Right cardiac atrium (tissue), 5 donors: ENCODE measurements around the gene CDH22. TPM values are rescaled to one million over a fixed set of nuclear protein-coding genes. Genes with fewer than 3 reads are reported as not detected.

Source experiments
- ATAC-seq, 2 donors: fragments of 200-7000 bp; cut with Tn5 transposase; one replicate each; pipeline versions ENCODE4 v1.8.0 to v1.9.1; 2020; ENCODE audit warnings: moderate library complexity in 2 of 2, mild to moderate bottlenecking in 1 of 2
- DNase-seq, 3 donors: peaks; one replicate each; pipeline ENCODE4 v3.0.0-alpha.2; 2020
- H3K27ac ChIP-seq: one replicate; pipeline ENCODE4 v1.5.1; 2013; ENCODE audit warnings: mild to moderate bottlenecking, low read length, control low read depth, moderate library complexity
- H3K27me3 ChIP-seq: one replicate; pipeline ENCODE4 v1.6.1; 2013; ENCODE audit not compliant: control insufficient read depth, insufficient read depth
- H3K4me1 ChIP-seq: one replicate; pipeline ENCODE4 v1.6.1; 2013; ENCODE audit warnings: low read length; ENCODE audit not compliant: control insufficient read depth, insufficient read depth
- H3K4me3 ChIP-seq: one replicate; pipeline ENCODE4 v1.5.1; 2013; ENCODE audit warnings: low read length, control low read depth
- H3K9me3 ChIP-seq: one replicate; pipeline ENCODE4 v1.6.1; 2013; ENCODE audit warnings: low read length; ENCODE audit not compliant: control insufficient read depth
- WGBS: extraction: QIAGEN DNeasy Blood & Tissue Kit; methylation state at CpG from one replicate; pipeline ENCODE4 v1.1.7; 2013; 5-methylcytosine and 5-hydroxymethylcytosine counted together
- intact Hi-C, 4 donors: fragments of 100-400 bp; cut with DNase I; formaldehyde crosslinking; loops; one replicate each; pipeline versions ENCODE4 v1.11.0 to v1.14.0; 2022 to 2023
- polyA plus RNA-seq: library from polyadenylated mRNA; stranded (reverse); fragments of 200-250 nt; gene quantifications from one replicate; pipeline ENCODE4 v1.2.3, GENCODE V29; 2013
- total RNA-seq, 4 donors: library from RNA; stranded (reverse); fragmentation: NEBNext Ultra II Directional; extraction: Animal tissue kit (Norgen Biotek cat#: 25700); gene quantifications; one replicate each; pipeline ENCODE4 v1.2.1, GENCODE V29; 2021
- donor health status: healthy with polysubstance abuse.
- donor health status: DM: no; HTN: yes; CAD: no.
- donor health status: DM: no; HTN: no; CAD: no.
- donor health status: DM: no; HTN: yes; CAD: no; lungs with severe emphysema.
- donor health status: DM: yes; HTN: yes; CAD: no.

CDH22 gene
- total and polyA plus RNA-seq, 5 donors = 1.6 to 7.0 (median 4.0) TPM

- intact Hi-C loops = no loop called here
- no peak overlapping the region for H3K4me3 ChIP-seq
- 54% methylated on average over 12 of the region's 12 CpGs for WGBS
- no peak for DNase-seq
- no peak for ATAC-seq
- no peaks in the 10 kb centered on the region for H3K4me1 ChIP-seq
- H3K27me3 ChIP-seq = no peaks in the 10 kb centered on the region
- H3K27ac ChIP-seq = no peak overlapping the region
- H3K9me3 ChIP-seq = no peaks in the 10 kb centered on the region
These were observed 11.6 kb downstream of the CDH22 start for GRCh38 chr20:46296526-46297250.

GRCh38 chr20:46293084-46293483 is 15.2 kb downstream of the CDH22 start:
- H3K4me1 ChIP-seq = no peaks in the 10 kb centered on the region
- DNase-seq (no peak), ATAC-seq (no peak)
- no peaks in the 10 kb centered on the region for H3K9me3 ChIP-seq
- H3K4me3 ChIP-seq = no peak overlapping the region
- no peak overlapping the region for H3K27ac ChIP-seq
- no peaks in the 10 kb centered on the region for H3K27me3 ChIP-seq
- 20% methylated on average over 3 of the region's 3 CpGs for WGBS
- intact Hi-C loops = no loop called here

GRCh38 chr20:46291401-46291800 is 16.9 kb downstream of the CDH22 start:
- Histone ChIP-seq H3K27me3 (no peaks in the 10 kb centered on the region), H3K9me3 (no peaks in the 10 kb centered on the region)

GRCh38 chr20:46289432-46289831 is 18.9 kb downstream of the CDH22 start:
- intact Hi-C loops = no loop called here
- H3K9me3 ChIP-seq = no peaks in the 10 kb centered on the region
- DNase-seq = no peak
- H3K27ac ChIP-seq = no peak overlapping the region
- no peaks in the 10 kb centered on the region for H3K27me3 ChIP-seq
- no peaks in the 10 kb centered on the region for H3K4me1 ChIP-seq
- WGBS = 54% methylated on average over 5 of the region's 5 CpGs
- ATAC-seq = no peak
- H3K4me3 ChIP-seq = no peak overlapping the region

More at GRCh38 chr20:46291401-46291800, 16.9 kb downstream of the CDH22 start:
- H3K4me1 ChIP-seq = no peaks in the 10 kb centered on the region
- H3K27ac ChIP-seq = no peak overlapping the region
- ATAC-seq (no peak), DNase-seq (no peak)
- 35% methylated on average over 8 of the region's 8 CpGs for WGBS
- H3K4me3 ChIP-seq = no peak overlapping the region
- intact Hi-C loops = no loop called here

- DNase-seq = no peak
- Histone ChIP-seq H3K27me3 (no peaks in the 10 kb centered on the region), H3K4me1 (no peaks in the 10 kb centered on the region), H3K27ac (no peak overlapping the region), H3K9me3 (no peaks in the 10 kb centered on the region), H3K4me3 (no peak overlapping the region)
- ATAC-seq = no peak
- intact Hi-C loops = no loop called here
- 77% methylated on average over 7 of the region's 7 CpGs for WGBS
These were observed 21.3 kb downstream of the CDH22 start for GRCh38 chr20:46286977-46287376.

- no peaks in the 10 kb centered on the region for H3K27me3 ChIP-seq
- no peaks in the 10 kb centered on the region for H3K9me3 ChIP-seq
- H3K4me1 ChIP-seq = no peaks in the 10 kb centered on the region
- H3K4me3 ChIP-seq = no peak overlapping the region
- DNase-seq (no peak), ATAC-seq (no peak)
- intact Hi-C loops = no loop called here
- WGBS = 57% methylated on average over 13 of the region's 13 CpGs
- no peak overlapping the region for H3K27ac ChIP-seq
These were observed 21.9 kb downstream of the CDH22 start for GRCh38 chr20:46286382-46286781.

GRCh38 chr20:46285740-46286139 is 22.6 kb downstream of the CDH22 start:
- no peak overlapping the region for H3K4me3 ChIP-seq
- 69% methylated on average over 3 of the region's 3 CpGs for WGBS
- ATAC-seq (no peak), DNase-seq (no peak)
- intact Hi-C loops = no loop called here
- no peaks in the 10 kb centered on the region for H3K27me3 ChIP-seq
- H3K4me1 ChIP-seq = no peaks in the 10 kb centered on the region
- H3K27ac ChIP-seq = no peak overlapping the region
- no peaks in the 10 kb centered on the region for H3K9me3 ChIP-seq

GRCh38 chr20:46285072-46285471 is 23.2 kb downstream of the CDH22 start:
- ATAC-seq (no peak), DNase-seq (no peak)
- Histone ChIP-seq H3K27ac (no peak overlapping the region), H3K9me3 (no peaks in the 10 kb centered on the region), H3K4me1 (no peaks in the 10 kb centered on the region), H3K27me3 (no peaks in the 10 kb centered on the region), H3K4me3 (no peak overlapping the region)
- intact Hi-C loops = no loop called here
- 59% methylated on average over 8 of the region's 8 CpGs for whole genome bisulfite sequencing

GRCh38 chr20:46284040-46284427 is 24.3 kb downstream of the CDH22 start:
- WGBS = 41% methylated on average over 7 of the region's 7 CpGs
- no peaks in the 10 kb centered on the region for H3K4me1 ChIP-seq
- no peaks in the 10 kb centered on the region for H3K27me3 ChIP-seq

GRCh38 chr20:46283426-46284039 is 24.8 kb downstream of the CDH22 start:
- Histone ChIP-seq H3K27ac (no peak overlapping the region), H3K4me3 (no peak overlapping the region), H3K9me3 (no peaks in the 10 kb centered on the region), H3K4me1 (no peaks in the 10 kb centered on the region), H3K27me3 (no peaks in the 10 kb centered on the region)
- intact Hi-C loops = no loop called here
- ATAC-seq = no peak
- no peak for DNase-seq
- 66% methylated on average over 12 of the region's 12 CpGs for WGBS

More at GRCh38 chr20:46284040-46284427, 24.3 kb downstream of the CDH22 start:
- no peak overlapping the region for H3K4me3 ChIP-seq
- intact Hi-C loops = no loop called here
- DNase-seq (no peak), ATAC-seq (no peak)
- H3K27ac ChIP-seq = no peak overlapping the region
- H3K9me3 ChIP-seq = no peaks in the 10 kb centered on the region

GRCh38 chr20:46282669-46283068 is 25.6 kb downstream of the CDH22 start:
- DNase-seq (no peak), ATAC-seq (no peak)
- Histone ChIP-seq H3K27ac (no peak overlapping the region), H3K27me3 (no peaks in the 10 kb centered on the region), H3K9me3 (no peaks in the 10 kb centered on the region), H3K4me1 (no peaks in the 10 kb centered on the region), H3K4me3 (no peak overlapping the region)
- 30% methylated on average over 11 of the region's 11 CpGs for WGBS
- intact Hi-C loops = no loop called here
